ENCODE results near the gene RAB11A.

DNA sequence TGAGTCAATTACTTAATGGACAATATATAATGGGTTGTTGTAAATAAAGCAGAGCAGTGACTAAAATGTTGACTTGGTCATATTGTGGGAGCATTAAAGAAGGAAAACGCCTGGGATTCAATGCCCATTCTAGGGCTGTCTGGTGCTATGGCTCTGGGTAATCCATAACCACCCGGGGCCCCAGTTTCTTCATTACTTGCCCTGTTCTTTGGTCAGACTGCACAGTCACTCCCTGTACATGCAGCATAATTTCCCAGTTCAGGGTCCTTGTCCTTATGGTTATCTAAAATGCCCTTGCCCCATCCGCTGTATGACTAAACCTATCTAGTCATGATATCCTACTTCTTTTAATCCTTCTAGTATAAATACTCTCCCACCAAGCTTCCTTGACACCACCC, 49.7 kb upstream of the RAB11A start:
- TF ChIP-seq, protein P1, sequence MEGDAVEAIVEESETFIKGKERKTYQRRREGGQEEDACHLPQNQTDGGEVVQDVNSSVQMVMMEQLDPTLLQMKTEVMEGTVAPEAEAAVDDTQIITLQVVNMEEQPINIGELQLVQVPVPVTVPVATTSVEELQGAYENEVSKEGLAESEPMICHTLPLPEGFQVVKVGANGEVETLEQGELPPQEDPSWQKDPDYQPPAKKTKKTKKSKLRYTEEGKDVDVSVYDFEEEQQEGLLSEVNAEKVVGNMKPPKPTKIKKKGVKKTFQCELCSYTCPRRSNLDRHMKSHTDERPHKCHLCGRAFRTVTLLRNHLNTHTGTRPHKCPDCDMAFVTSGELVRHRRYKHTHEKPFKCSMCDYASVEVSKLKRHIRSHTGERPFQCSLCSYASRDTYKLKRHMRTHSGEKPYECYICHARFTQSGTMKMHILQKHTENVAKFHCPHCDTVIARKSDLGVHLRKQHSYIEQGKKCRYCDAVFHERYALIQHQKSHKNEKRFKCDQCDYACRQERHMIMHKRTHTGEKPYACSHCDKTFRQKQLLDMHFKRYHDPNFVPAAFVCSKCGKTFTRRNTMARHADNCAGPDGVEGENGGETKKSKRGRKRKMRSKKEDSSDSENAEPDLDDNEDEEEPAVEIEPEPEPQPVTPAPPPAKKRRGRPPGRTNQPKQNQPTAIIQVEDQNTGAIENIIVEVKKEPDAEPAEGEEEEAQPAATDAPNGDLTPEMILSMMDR (IDR thresholded peaks at IDR 0.05; ENCODE audit: low read depth, low read length): no peak
- TF ChIP-seq EZH2phosphoT487 (IDR thresholded peaks at IDR 0.05; ENCODE audit: low read depth): no peak
